ENCODE measurements around the gene RGS3.

The RGS3 gene

DNA sequence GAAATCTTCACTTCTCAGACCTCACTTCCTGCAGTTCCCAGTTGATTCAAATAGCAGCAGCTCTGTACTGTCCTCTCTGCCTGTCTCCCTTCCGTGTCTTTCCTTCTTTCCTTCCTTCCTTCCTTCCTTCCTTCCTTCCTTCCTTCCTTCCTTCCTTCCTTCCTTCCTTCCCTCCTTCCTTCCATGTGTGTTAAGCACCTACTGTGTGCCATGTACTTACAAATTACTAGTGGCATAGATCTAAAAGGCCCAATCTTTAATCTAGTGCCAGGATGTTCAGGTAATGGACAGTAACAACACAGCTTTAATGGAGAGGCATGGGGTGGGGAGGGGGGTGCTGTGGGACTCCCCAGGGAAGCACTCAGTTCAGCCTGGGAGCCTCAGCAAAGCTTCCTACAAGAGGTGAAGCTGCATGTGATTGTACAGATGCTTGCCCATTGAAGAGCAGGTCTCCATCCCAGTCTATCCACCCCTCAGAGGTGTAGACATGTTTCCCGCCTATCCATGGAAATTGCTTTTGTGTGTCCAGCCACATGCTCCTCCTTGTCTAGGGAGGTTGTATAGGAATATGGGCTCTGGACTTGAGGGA lies 106.0 kb downstream of the RGS3 start:
- no peak for DNase-seq (ENCODE audit: low read depth)
- TF ChIP-seq, protein P1, sequence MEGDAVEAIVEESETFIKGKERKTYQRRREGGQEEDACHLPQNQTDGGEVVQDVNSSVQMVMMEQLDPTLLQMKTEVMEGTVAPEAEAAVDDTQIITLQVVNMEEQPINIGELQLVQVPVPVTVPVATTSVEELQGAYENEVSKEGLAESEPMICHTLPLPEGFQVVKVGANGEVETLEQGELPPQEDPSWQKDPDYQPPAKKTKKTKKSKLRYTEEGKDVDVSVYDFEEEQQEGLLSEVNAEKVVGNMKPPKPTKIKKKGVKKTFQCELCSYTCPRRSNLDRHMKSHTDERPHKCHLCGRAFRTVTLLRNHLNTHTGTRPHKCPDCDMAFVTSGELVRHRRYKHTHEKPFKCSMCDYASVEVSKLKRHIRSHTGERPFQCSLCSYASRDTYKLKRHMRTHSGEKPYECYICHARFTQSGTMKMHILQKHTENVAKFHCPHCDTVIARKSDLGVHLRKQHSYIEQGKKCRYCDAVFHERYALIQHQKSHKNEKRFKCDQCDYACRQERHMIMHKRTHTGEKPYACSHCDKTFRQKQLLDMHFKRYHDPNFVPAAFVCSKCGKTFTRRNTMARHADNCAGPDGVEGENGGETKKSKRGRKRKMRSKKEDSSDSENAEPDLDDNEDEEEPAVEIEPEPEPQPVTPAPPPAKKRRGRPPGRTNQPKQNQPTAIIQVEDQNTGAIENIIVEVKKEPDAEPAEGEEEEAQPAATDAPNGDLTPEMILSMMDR (conservative IDR thresholded peaks at IDR 0.05; ENCODE audit: control insufficient read depth, insufficient read depth, low read depth, low read length) = no peak
- H3K4me3 ChIP-seq (ENCODE audit: control insufficient read depth, low read depth, low read length) = no peak overlapping the region

DNA sequence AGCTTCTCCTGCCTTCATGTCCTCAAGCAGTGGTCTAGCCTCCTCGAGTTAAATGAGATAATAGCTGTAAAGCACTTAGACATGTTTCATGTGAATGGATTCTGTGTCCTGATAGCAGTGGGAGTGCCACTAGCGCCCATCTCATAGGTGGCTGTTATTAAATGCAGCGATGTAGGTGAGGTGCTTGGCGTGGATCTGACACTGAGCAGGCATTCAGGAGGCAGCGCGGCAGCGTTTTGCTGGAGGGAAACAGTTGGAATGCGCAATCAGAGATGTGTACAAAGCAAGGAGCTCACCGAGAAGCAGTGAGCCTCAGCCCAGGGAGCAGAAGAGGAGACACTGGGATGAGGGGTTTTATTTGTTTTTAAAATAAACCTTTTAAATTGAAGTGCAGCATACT lies 106.6 kb downstream of the RGS3 start:
- no peak overlapping the region for H3K4me3 ChIP-seq (ENCODE audit: control insufficient read depth, low read depth, low read length)
- TF ChIP-seq, protein P1 (conservative IDR thresholded peaks at IDR 0.05; ENCODE audit: control insufficient read depth, insufficient read depth, low read depth, low read length) = no peak

DNA sequence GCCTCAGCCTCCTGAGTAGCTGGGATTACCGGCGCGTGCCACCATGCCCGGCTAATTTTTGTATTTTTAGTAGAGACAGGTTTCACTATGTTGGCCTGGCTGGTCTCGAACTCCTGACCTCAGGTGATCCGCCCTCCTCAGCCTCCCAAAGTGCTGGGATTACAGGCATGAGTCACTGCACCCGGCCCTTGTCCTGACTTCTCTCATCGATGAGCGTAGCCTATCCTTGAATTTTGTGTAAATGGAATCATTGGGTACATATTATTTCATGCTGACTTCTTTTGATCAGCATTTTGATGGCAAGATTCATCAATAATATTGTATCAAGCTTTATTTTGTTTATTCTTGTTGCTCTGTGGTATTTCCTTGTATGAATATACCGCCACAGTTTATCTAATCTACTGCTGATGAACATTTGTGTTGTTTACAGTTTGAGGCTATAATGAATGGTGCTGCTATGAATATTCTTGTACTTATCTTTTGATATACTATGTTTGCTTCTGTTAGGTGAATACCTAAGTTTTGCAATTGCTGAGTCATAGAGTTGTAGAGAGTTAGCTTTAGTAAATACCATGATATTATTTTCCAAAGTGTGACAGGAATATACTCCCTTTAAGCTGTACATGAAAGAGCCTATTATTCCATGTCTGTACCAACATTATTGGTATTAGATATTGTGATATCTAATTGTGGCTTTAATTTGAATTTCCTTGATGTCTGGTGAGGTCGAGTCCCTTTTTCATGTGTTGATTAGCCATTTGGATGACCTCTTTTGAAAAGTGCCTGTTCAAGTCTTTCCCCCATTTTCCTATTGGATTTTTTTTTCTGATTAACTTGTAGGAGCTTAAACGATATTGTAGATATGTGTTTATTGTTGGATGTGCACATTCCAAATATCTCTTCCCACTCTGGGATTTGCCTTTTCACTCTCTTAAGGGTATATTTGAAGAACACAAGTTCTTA lies 107.5 kb downstream of the RGS3 start:
- H3K4me3 ChIP-seq (ENCODE audit: control insufficient read depth, low read depth, low read length) = no peak overlapping the region
- TF ChIP-seq, protein P1 (conservative IDR thresholded peaks at IDR 0.05; ENCODE audit: control insufficient read depth, insufficient read depth, low read depth, low read length) = no peak
- DNase-seq (ENCODE audit: low read depth) = no peak

More for the DNA sequence above, 106.6 kb downstream of the RGS3 start:
- no peak for DNase-seq (ENCODE audit: low read depth)

DNA sequence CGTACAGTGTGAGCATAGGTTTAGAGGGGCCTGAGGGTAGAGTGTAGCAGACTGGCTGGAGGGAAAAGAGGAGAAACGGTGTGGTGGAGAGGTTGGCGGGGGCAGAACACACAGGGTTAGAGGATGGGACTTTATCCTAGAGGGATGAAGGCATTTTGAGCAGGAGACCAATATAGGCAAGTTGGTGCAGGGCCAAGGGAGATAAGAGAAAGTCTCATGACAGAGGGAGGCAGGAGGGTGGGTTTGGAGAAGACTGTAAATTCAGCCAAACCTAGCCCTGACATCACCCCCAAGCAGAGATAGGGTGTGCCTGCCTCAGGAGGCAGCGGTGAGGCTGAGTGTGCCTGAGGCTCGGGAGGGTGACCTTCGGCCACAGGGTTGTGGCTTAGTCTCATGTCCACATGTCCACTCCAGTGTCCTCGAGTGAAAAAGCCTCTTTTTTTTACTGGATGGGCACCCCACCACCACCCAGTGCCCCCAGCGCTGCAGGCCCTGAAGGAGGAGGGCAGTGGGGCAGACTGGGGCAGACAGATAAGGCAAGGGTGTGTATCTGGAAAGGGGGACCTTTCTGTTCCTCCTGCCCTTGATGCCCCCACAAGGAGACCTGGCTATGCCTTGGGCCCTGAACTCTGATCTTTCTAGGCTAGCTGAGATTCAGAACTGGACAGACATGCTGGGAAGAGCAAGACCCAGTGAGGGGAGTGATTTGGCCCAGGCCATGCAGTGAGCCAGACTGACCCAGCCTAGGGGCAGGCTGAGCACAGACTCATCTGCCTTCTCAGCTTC lies 108.7 kb downstream of the RGS3 start:
- no peak overlapping the region for H3K4me3 ChIP-seq (ENCODE audit: control insufficient read depth, low read depth, low read length)
- TF ChIP-seq, protein P1 (conservative IDR thresholded peaks at IDR 0.05; ENCODE audit: control insufficient read depth, insufficient read depth, low read depth, low read length) = no peak
- DNase-seq (ENCODE audit: low read depth) = no peak

DNA sequence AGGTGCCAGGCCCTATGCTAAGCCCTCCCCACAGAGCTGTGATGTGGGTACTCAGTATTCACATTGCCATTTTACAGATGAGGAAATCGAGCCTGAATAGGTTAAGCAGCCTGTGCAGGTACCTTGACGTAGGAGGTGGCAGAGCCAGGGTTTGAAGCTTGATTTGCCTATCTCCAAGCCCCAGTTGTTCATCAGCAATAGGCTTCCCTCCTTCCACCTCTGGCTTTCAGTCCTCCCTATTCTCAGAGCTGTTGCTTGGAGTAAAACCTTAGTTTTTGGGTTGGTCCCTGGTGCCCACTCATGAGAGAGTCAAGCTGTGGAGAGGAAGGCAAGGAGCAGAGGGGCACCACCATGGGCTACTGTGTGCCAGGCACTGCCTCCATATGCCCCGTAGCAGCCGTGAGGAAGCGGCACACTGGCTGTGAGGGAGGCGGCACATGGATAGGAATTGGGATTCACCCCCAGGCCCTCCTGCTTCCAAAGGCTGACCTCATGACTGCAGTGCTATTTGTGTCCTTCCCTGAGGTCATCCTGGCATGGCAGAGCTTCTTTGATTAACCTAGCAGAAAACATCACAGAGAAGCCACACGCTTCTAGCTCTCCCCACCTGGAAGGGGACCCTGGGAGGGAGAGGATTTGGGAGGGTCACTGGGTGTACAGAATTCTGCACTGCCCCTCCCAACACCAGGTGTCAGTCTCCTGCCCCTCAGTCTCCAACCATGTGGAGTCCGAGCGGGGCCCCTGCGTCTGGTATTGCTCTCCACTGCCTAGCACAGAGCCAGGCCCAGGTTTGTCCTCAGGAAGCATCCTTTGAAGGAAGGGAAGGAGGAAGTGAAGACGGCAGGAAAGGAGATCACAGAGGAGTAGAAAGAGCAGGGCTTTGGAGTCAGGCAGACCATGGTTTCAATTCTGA lies 109.8 kb downstream of the RGS3 start:
- TF ChIP-seq, protein P1 (conservative IDR thresholded peaks at IDR 0.05; ENCODE audit: control insufficient read depth, insufficient read depth, low read depth, low read length) = no peak
- H3K4me3 ChIP-seq (ENCODE audit: control insufficient read depth, low read depth, low read length) = no peak overlapping the region
- DNase-seq (ENCODE audit: low read depth) = no peak

DNA sequence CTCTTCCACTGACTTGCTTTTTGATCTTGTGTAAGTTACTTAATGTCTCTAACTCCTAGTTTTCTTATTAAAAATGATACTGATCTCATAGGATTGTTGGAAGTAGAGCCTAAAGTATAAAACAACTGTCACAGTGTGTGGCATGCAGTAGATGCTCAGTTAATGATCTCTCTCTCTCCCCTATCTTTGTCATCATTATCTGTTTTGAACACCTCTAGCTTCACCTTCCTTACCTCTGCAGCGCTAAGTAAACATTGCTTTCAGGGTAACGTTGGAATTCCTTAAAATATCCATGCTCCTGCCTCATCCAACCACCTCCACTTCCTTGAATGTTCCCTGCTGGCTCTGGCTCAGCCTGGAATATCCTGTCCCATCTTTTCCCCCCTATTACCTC lies 110.4 kb downstream of the RGS3 start:
- DNase-seq (ENCODE audit: low read depth) = no peak
- TF ChIP-seq, protein P1 (conservative IDR thresholded peaks at IDR 0.05; ENCODE audit: control insufficient read depth, insufficient read depth, low read depth, low read length) = no peak
- no peak overlapping the region for H3K4me3 ChIP-seq (ENCODE audit: control insufficient read depth, low read depth, low read length)
